GM21423 (cell line): Measurements from ENCODE around the gene OR1N1.
"Not testable (repeated sequence)": the region's sequence is repeated elsewhere in the genome, so short reads cannot be mapped to it uniquely, and the experiment has no call there.

Experiments used
- ATAC-seq: cut with Tn5 transposase; IDR thresholded peaks from one replicate; pipeline ENCODE4 v1.9.1; 2021; ENCODE audit warnings: mild to moderate bottlenecking, moderate library complexity; ENCODE audit not compliant: unreplicated experiment

Gene OR1N1, protein sequence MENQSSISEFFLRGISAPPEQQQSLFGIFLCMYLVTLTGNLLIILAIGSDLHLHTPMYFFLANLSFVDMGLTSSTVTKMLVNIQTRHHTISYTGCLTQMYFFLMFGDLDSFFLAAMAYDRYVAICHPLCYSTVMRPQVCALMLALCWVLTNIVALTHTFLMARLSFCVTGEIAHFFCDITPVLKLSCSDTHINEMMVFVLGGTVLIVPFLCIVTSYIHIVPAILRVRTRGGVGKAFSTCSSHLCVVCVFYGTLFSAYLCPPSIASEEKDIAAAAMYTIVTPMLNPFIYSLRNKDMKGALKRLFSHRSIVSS

DNA sequence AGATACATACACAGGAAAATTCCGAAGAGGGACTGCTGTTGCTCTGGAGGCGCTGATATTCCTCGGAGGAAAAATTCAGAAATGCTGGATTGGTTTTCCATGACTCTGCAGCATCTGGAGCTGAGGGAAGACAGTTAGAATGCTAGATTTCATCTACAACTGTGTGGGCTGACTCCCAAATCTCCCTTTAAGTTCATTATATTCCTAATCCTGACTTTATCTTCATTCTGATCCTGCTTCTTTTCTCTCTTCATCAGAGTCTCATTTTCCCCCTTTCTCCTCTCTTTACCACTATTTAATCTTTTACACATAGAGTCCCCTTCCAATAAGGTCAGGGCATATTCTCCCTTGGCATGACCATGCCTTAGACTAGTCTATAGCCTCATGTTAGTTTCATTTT is at the start of gene OR1N1:
Gene OR1N1 (minus strand): TSS at position 101 of the 400 bp plus-strand sequence. CDS start 0 bp downstream, at position 101.
- no peak for ATAC-seq

DNA sequence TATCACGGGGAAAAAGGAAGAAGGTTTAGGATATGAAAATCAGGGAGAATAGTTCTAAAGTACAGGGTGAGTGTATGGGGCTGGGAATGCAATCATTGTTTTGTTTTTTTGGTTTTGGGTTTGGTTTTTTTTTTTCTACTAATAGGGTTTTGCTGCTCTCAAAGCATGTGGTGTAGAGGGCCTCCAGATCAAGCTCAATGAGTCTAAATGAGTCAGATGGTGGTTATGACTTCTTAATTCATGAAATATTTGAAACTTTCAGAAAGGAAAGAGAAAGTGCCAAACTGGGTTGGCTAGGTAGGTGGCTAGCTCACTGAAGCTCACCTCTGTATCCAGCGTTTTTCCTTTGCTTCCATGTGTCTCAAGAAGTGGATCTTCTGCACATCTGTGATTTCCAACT is 45.4 kb upstream of the OR1N1 start:
- ATAC-seq: no peak

DNA sequence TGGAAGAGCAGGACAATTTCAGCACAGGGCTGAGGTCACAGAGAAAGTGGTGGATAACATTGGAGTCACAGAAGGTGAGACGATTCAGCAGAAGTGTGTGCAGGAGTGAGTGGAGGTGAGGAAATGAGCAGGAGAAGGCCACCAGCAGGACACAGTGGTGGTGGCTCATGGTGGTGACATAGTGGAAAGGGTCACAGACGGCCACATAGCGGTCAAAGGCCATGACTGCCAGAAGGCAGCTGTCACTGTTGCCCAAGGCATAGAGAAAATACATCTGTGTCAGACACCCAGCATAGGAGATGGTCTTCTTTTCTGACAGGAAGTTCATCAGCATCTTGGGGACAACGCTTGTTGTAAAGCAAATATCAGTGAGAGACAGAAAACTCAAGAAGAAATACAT is 40.8 kb upstream of the OR1N1 start:
- ATAC-seq: no peak

DNA sequence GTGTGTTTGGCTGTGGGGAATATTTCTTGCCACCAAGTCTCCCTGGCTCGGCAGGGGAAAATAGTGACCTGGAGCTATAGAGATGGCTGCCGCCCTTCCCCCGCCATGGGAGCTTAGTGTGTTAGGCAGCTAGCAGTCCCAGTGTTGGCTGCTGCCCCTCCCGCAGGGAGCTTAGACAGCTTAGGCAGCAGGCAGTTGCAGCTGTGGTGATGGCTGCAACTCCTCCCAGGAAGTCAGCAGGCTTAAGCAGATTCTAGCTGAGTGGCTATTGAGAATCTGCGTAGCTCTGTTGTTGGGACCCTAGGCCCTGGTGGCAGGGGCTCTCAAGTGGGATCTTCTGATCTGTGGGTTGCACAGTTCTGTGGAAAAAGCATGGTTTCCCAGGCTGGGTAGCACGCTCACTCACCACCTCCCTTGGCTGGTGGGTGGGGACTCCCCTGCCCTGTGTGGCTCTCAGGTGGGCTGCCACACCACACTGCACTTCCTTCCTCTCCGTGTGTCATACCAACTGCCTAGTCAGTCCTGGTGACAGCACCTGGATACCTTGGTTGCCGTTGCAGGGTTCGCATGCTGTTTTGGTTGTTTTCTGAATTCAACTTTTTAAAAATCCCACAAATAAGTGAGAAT is 35.2 kb upstream of the OR1N1 start:
- ATAC-seq: no peak

DNA sequence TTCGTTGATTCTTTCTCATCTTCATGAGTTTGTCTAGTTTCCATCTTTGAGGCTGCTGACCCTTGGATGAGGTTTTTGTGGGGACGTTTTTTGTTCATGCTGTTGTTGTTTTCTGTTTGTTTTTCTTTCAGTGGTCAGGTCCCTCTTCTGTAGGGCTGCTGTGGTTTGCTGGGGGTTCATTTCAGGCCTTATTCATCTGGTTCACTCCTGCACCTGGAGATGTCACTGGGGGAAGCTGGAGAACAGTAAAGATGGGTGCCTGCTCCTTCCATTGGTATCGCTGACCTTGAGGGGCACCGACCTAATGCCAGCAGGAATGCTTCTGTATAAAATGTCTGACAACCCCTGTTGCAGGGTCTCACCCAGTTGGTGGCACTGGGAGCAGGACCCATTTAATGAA is 34.4 kb upstream of the OR1N1 start:
- no peak for ATAC-seq

DNA sequence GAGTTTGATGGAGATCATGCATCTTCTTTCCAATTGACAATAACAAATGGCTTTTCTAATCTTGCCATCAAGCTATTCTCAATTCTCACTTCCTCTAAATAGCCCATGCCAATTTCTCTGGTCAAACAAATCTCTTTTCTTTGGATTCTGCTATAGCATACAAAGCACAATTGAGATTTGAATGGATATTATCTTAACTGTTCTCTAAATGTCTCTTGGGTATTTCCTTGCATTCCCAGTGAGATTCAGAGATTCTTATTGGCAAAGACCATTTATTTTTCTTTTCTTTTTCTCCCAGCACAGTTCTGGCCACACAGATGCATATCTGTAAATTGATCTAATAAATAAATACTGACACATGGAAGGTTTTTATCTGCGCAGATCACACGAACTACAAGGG is 25.7 kb upstream of the OR1N1 start, which contains the start of gene OR1N2:
Gene OR1N2 (plus strand): TSS at position 301 of the 400 bp plus-strand sequence. CDS start 100 bp downstream, outside the sequence.
- ATAC-seq: no peak

DNA sequence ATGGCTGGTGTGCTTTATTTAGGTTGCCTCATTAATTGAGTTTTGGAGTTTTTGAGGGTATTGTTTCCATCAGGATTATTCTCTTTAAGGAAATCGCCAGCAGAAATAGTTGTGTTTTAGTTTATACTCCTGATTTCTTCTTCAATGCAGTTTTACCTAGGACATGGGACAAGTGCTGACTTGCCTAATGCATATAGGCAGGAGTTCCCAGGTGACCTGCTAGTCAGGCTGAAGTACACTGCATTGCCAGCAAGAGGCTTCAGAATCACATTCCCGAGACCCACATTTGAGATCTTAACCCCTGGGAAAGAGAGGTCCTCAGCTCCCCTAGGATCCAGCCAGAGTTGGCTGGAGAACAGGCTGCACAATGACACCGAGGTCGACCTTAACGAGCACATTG is 24.3 kb upstream of the OR1N1 start:
- ATAC-seq: no peak

DNA sequence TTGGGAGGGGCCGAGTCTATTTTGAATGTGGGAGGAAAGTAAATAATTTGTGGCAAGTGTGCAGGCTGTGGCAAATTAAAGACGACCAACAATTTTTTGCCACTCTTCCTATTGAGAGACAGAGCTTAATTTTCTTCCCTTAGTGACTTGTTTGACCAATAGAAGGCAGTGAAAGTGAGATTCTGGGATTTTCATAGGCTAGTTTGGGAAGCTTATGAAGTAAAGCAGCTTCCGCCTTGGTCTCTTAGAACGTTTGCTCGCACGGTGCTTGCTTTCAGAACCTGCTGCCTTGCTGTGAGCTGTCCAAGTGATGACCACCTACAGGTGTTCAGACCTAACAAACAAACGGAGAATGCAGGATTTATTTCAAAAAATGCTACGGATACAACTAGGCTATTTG is 19.1 kb upstream of the OR1N1 start:
- ATAC-seq: no peak

DNA sequence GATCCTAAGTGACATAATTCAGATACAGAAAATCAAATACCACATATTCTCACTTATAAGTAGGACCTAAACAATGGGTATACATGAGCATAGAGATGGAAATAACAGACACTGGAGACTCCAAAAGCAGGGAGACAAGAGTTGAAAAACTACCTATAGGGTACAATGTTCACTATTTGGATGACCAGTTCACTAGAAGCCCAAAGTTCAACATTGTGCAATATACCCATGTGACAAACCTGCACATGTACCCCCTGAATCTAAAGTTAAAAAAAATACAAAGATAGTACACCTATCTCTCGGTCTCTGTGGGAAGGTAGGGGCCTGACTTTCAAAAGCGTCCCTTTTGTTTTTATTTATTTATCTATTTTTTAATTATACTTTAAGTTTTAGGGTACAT is 11.7 kb upstream of the OR1N1 start:
- no peak for ATAC-seq

DNA sequence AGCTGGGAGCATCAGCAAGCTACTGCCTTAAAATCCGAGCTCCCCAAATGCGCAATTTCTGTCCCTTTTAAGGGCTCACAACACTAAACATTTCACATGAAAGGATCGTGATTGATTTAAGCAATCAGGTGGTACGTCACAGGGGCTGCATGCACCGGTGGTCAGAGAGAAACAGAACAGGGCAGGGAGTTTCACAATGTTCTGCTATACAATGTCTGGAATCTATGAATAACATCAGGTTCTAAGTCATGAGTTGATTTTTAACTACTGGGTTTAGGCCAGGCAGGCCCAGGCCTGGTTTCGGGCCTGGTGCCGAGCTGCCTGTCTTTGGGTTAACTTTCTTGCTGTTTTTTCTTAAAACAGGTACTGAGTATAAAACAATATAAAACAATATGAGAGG is 10.0 kb upstream of the OR1N1 start:
- ATAC-seq: not testable (repeated sequence)

DNA sequence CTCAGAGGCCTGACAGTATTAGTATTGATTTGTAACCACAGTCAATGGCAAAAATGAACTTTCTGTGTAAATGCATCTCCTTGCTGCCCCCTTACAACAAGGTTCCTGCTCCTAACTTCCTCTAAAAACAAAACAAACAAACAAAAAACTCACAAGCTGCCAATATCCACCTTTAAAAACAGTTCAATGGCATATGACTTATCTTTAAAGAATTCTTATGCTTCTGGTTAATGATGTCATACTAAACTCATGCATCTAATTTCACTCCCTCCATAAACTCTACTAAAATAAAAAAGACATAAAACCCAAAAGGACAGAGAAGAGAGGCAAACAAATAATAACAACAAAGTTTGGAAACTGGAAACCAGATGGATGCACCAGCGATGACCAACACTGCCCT is 9.0 kb upstream of the OR1N1 start:
- ATAC-seq: no peak

DNA sequence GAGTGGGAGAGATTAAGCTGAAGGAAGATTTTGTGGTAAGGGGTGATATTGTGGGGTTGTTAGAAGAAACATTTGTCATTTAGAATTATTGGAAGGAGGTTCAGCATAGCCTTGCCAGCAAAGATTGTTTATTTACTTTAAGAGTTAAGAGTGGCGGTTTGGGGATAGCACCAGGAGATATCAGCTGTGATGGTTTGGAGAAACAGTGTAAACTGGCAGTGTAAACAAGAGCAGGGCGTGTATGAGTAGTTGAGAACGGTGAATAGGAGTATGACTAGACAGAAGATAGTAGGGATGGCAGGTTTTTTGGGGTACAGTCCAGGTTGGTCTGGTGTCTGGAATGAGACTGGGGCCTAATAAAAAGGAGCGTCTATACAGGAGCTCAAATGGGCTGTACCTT is 4.1 kb upstream of the OR1N1 start:
- not testable (repeated sequence) for ATAC-seq

DNA sequence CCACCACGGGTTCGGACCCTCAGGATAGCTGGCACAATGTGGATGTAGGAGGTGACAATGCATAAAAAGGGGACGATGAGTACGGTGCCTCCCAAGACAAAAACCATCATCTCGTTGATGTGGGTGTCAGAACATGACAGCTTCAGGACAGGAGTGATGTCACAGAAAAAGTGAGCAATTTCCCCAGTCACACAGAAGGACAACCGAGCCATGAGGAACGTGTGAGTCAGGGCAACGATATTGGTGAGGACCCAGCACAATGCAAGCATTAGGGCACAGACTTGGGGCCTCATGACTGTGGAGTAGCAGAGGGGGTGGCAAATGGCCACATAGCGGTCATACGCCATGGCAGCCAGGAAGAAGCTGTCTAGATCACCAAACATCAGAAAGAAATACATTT is 491 bp downstream of the OR1N1 start:
- no peak for ATAC-seq

DNA sequence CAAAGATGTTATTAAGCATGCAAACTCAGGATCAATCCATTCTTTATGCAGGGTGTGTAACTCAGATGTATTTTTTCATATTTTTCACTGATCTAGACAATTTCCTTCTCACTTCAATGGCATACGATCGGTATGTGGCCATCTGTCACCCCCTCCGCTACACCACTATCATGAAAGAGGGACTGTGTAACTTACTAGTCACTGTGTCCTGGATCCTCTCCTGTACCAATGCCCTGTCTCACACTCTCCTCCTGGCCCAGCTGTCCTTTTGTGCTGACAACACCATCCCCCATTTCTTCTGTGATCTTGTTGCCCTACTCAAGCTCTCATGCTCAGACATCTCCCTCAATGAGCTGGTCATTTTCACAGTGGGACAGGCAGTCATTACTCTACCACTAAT is 7.7 kb downstream of the OR1N1 start:
- no peak for ATAC-seq

DNA sequence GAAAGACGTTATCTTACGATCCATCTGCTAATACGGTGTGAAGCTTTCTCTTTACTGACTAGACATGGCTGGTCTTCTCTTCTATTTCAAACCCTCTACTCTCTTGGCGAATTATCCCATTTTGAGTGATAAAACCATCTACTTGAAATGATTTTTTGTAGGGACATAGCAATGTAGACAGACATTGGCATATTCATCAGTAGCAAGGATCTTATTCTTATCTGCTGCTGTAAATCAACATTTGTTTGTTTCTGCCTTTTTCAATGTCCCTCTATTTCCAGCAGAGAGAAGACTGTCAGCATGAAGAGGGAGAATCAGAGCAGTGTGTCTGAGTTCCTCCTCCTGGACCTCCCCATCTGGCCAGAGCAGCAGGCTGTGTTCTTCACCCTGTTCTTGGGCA is 8.3 kb downstream of the OR1N1 start, which contains the start of gene OR1J4:
Gene OR1J4 (plus strand): TSS at position 301 of the 400 bp plus-strand sequence. CDS start 0 bp downstream, at position 301.
- ATAC-seq: no peak

DNA sequence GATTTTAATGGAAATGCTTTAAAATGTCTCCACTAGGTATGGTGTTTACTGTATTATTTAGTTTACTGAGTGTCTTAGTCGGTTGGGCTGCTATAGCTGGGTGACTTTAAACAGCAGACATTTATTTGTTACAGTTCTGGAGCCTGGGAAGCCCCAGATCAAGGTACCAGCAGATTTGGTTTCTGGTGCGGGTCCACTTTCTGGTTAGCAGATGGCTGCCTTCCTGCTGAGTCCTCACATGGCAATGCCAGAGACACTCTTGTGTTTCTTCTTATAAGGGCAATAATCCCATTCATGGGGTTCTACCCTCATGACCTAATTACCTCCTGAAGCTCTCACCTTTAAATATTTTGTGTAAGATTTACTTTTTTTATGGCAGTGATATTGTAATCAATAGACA is 8.9 kb downstream of the OR1N1 start:
- no peak for ATAC-seq

DNA sequence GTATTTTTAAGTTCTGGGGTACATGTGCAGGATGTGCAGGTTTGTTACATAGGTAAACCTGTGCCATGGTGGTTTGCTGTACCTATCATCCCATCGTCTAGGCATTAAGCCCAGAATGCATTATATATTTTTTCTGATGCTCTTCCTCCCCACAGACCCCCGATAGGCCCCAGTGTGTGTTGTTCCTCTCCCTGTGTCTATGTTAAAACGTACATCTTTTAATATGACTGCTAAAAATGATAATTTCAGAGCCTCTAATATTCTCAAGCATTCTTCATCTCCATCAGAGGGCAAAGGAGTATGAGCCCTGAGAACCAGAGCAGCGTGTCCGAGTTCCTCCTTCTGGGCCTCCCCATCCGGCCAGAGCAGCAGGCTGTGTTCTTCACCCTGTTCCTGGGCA is 16.6 kb downstream of the OR1N1 start, which contains the start of gene OR1J2:
Gene OR1J2 (plus strand): TSS at position 301 of the 400 bp plus-strand sequence. CDS start 0 bp downstream, at position 301.
- ATAC-seq: no peak

DNA sequence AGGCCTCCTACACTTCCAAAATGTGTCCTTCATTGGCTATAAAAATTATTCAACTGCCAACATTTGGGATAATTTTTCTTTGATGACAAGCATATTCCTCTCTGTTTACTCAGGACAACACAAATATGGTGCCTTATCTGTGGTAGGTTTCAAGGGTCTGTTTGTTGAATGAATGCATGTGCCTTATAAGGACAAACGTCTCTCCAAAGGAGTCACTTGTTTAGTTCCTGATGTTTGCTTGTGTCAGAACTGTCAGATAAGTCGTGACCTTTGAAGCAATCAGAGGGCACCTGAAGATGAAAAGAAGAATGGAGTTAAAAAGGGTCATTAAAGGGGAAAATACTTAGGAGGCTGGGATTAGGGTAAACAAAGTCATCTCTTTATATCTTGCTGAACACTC is 20.1 kb downstream of the OR1N1 start:
- ATAC-seq: no peak

DNA sequence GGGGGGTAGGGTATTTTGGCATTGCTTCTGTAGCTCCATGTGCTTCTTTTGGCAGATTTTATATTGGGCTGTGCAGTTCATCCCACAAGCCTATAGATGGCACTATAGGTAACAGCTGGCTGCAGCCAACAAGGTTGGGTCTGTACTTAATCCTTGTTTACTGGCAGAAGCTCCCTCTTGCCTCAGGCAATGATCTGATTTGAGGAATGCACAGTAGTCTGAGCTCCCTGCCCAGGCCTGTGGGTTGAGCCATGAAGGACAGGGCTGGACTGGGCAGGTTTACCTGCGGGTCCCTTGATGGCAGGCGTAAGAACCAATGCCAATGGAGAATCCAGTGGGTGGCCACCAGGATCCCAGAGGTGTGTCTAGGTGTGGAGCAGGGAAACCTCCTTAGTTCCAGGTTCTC is 28.2 kb downstream of the OR1N1 start:
- ATAC-seq: no peak

DNA sequence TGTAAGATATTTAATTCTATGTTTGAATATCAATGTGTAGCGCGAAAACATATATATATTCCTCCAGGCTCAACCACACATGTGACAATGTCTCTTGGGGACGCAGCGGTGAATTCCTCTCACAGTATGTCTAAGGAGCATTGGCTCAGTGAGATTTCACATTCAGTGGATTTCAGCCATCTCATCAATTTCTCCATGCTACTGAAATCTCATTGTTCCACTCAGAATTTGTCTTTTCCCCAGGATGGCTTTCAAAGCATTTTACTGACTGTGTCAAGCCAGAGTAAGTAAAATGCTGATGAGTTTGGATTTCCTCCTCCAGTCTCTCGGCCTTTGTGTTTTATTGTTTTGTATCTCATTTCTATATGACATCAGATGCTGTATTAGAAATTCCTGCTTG is 48.0 kb downstream of the OR1N1 start:
- ATAC-seq: no peak

DNA sequence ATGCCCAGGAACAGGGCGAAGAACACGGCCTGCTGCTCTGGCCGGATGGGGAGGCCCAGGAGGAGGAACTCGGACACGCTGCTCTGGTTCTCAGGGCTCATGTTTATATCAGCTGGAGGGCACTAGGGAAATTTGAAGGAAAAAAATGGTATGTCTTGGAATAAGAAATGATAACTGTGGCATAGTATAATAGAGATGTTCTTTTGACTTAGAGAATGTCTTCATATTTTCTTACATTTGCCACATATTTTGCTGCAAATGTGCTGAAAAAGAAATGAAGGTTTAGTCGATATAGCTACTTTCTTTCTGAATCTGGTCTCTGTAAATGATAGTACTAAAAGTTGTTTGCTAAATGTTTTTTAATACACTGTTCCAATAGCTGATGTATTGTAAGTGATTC is 49.3 kb downstream of the OR1N1 start, which contains the start of gene OR1J1:
Gene OR1J1 (minus strand): TSS at position 101 of the 400 bp plus-strand sequence. CDS start 0 bp downstream, at position 101.
- ATAC-seq: no peak

DNA sequence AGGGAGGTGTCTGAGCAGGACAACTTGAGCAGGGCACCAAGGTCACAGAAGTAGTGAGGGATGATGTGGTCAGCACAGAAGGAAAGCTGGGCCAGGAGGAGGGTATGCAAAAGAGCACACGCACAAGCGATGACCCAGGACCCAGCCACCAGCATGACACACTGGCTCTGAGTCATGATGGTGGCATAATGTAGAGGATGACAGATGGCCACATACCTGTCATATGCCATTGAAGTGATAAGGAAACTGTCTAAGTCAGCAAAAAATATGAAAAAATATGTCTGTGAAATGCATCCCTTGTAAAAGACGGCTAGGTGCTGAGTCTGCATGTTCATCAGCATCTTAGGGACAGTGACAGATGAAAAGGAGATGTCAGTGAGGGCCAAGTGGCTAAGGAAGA is 49.7 kb downstream of the OR1N1 start:
- ATAC-seq: no peak
